ENCODE results near the gene THSD4. TPM values are rescaled to one million over a fixed set of nuclear protein-coding genes. Genes with fewer than 3 reads are reported as not detected.

The THSD4 gene
- total RNA-seq, 1 experiment from 2014 or later = 29.0 TPM

DNA sequence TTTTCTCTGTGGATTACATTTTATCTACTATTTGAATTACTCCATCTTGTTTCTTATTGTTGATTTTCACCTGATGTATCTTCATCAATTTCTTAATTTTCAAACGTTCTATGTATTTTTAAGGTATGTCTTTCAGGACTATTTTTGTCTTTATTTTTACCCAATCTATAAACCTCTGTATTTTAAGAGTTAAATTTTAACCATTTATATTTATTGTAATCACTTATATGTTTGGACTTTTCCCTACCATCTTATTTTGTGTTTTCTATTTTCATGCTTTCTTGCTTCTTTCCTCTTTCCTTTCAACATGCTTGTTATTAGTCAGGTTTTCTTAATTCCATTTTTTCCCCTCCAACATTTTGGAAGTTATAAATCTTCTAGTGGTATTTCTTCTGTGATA, 645.6 kb downstream of the THSD4 start:
- TF ChIP-seq EZH2phosphoT487 (IDR thresholded peaks at IDR 0.05; ENCODE audit: borderline replicate concordance, low read length) (no peak), EZH2 (IDR thresholded peaks at IDR 0.05; ENCODE audit: low read length, unreplicated experiment) (no peak)
- TF ChIP-seq, protein P1, sequence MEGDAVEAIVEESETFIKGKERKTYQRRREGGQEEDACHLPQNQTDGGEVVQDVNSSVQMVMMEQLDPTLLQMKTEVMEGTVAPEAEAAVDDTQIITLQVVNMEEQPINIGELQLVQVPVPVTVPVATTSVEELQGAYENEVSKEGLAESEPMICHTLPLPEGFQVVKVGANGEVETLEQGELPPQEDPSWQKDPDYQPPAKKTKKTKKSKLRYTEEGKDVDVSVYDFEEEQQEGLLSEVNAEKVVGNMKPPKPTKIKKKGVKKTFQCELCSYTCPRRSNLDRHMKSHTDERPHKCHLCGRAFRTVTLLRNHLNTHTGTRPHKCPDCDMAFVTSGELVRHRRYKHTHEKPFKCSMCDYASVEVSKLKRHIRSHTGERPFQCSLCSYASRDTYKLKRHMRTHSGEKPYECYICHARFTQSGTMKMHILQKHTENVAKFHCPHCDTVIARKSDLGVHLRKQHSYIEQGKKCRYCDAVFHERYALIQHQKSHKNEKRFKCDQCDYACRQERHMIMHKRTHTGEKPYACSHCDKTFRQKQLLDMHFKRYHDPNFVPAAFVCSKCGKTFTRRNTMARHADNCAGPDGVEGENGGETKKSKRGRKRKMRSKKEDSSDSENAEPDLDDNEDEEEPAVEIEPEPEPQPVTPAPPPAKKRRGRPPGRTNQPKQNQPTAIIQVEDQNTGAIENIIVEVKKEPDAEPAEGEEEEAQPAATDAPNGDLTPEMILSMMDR (conservative IDR thresholded peaks at IDR 0.05; ENCODE audit: low read depth, low read length) = no peak
- Histone ChIP-seq H3K79me2 (ENCODE audit: low read length) (no peaks in the 10 kb centered on the region), H3F3A (ENCODE audit: low read length, unreplicated experiment) (no peaks in the 10 kb centered on the region), H3K4me3 (ENCODE audit: low read length) (no peak overlapping the region), H3K36me3 (ENCODE audit: low read depth, low read length) (peaks cover 38% of the 10 kb centered on the region), H3K4me1 (ENCODE audit: insufficient read depth, low read length) (peaks cover 12% of the 10 kb centered on the region), H3K9ac (ENCODE audit: low read length) (no peak overlapping the region), H3K9me2 (replicated peaks; ENCODE audit: low read length) (no peaks in the 10 kb centered on the region), H2AFZ (ENCODE audit: low read length) (no peak overlapping the region), H4K20me1 (ENCODE audit: low read length) (no peaks in the 10 kb centered on the region), H3K27ac (ENCODE audit: low read length) (peak overlapping the region; percentile 76), H3K27me3 (ENCODE audit: low read length) (no peaks in the 10 kb centered on the region), H3K4me2 (ENCODE audit: low read length) (no peak overlapping the region), H3K9me3 (ENCODE audit: low read length) (peaks cover 10% of the 10 kb centered on the region)
- ATAC-seq (no peak), DNase-seq (no peak)
- intact Hi-C loops (cut with micrococcal nuclease) = loop anchor here (1.0 kb wide), 1 partner anchor 17 kb away; no protein-coding TSS in a partner anchor
- POLR2A ChIA-PET (ENCODE audit: unreplicated experiment) = interaction anchor here (0.6 kb wide), 1 partner anchor 12 kb away, joined by 4 read pairs; no protein-coding TSS in a partner anchor
- BruUV-seq (replicated peaks) = no TSS peak
- CTCF ChIA-PET = interaction anchor here (0.7 to 1.2 kb wide), 4 partner anchors 8 to 652 kb away, joined by 3 to 12 read pairs (median 4); no protein-coding TSS in a partner anchor

DNA sequence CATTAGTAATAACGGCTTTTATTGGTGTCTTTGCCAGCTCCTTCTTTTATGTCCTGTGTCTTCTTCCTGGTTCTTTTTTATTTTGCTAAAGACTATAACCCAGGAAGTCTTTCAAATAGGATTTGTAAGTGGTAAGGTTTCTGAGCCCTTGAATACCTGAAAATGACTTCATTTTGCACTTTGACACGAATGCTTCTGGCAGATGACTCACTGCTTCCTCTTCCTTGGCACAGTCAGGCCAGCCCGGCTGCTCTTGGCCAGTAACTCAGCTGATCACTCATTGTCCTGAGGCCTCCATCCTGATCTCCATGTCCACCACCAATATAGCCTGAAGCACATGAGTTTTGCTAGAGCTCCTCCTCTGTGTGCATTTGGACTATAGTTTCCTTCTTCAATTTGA, 646.4 kb downstream of the THSD4 start:
- intact Hi-C loops (cut with micrococcal nuclease) = loop anchor here (1.0 kb wide), 1 partner anchor 17 kb away; no protein-coding TSS in a partner anchor
- ATAC-seq (peak; percentile 96), DNase-seq (peak; percentile 95)
- TF ChIP-seq EZH2 (IDR thresholded peaks at IDR 0.05; ENCODE audit: low read length, unreplicated experiment) (no peak), EZH2phosphoT487 (IDR thresholded peaks at IDR 0.05; ENCODE audit: borderline replicate concordance, low read length) (no peak)
- TF ChIP-seq, protein P1 (conservative IDR thresholded peaks at IDR 0.05; ENCODE audit: low read depth, low read length) = no peak
- H3K9ac ChIP-seq (ENCODE audit: low read length) = no peak overlapping the region
- peak overlapping the region; percentile 76 for H3K27ac ChIP-seq (ENCODE audit: low read length)
- no TSS peak for BruUV-seq (replicated peaks)
- no peaks in the 10 kb centered on the region for H3K27me3 ChIP-seq (ENCODE audit: low read length)
- H3K79me2 ChIP-seq (ENCODE audit: low read length) = no peaks in the 10 kb centered on the region
- no peak overlapping the region for H3K4me3 ChIP-seq (ENCODE audit: low read length)
- H3K4me2 ChIP-seq (ENCODE audit: low read length) = peak overlapping the region; percentile 35
- peaks cover 10% of the 10 kb centered on the region for H3K9me3 ChIP-seq (ENCODE audit: low read length)
- H2AFZ ChIP-seq (ENCODE audit: low read length) = no peak overlapping the region
- no peaks in the 10 kb centered on the region for H3K9me2 ChIP-seq (replicated peaks; ENCODE audit: low read length)
- CTCF ChIA-PET = interaction anchor here (0.7 to 1.2 kb wide), 3 partner anchors 9 to 39 kb away, joined by 3 to 12 read pairs (median 4); no protein-coding TSS in a partner anchor
- POLR2A ChIA-PET (ENCODE audit: unreplicated experiment) = interaction anchor here (0.6 to 0.7 kb wide), 2 partner anchors 9 to 29 kb away, joined by 3 read pairs; no protein-coding TSS in a partner anchor
- H3F3A ChIP-seq (ENCODE audit: low read length, unreplicated experiment) = no peaks in the 10 kb centered on the region
- H3K36me3 ChIP-seq (ENCODE audit: low read depth, low read length) = peaks cover 42% of the 10 kb centered on the region
- peaks cover 12% of the 10 kb centered on the region for H3K4me1 ChIP-seq (ENCODE audit: insufficient read depth, low read length)
- no peaks in the 10 kb centered on the region for H4K20me1 ChIP-seq (ENCODE audit: low read length)

DNA sequence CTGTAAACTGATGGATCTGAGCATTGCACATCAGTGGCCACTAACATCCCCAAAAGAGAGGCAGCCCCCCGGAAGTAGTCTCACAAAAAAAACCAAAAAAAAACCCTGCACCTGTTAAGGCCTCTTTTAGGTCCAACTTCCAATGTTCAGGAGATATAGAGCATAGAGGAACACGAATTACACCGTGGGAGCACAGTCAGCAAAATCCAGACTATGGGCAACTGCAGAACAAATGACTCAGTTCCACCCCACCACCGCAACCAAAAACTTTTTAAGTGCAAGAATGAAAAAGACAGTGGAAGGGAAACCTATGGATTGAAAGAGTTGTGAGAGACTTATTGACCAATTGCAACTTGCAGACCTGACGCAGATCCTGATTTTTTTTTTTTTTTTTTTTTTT, 652.9 kb downstream of the THSD4 start:
- ATAC-seq = no peak

More for the DNA sequence above, 652.9 kb downstream of the THSD4 start:
- no TSS peak for BruUV-seq (replicated peaks)
- Histone ChIP-seq H4K20me1 (ENCODE audit: low read length) (no peaks in the 10 kb centered on the region), H3K27me3 (ENCODE audit: low read length) (no peaks in the 10 kb centered on the region), H3K9ac (ENCODE audit: low read length) (no peak overlapping the region), H3K36me3 (ENCODE audit: low read depth, low read length) (peaks cover 18% of the 10 kb centered on the region), H3F3A (ENCODE audit: low read length, unreplicated experiment) (no peaks in the 10 kb centered on the region), H3K4me1 (ENCODE audit: insufficient read depth, low read length) (no peaks in the 10 kb centered on the region), H2AFZ (ENCODE audit: low read length) (no peak overlapping the region), H3K9me3 (ENCODE audit: low read length) (no peaks in the 10 kb centered on the region), H3K9me2 (replicated peaks; ENCODE audit: low read length) (no peaks in the 10 kb centered on the region), H3K79me2 (ENCODE audit: low read length) (no peaks in the 10 kb centered on the region), H3K4me2 (ENCODE audit: low read length) (no peak overlapping the region), H3K4me3 (ENCODE audit: low read length) (no peak overlapping the region), H3K27ac (ENCODE audit: low read length) (no peak overlapping the region)
- TF ChIP-seq EZH2phosphoT487 (IDR thresholded peaks at IDR 0.05; ENCODE audit: borderline replicate concordance, low read length) (no peak), EZH2 (IDR thresholded peaks at IDR 0.05; ENCODE audit: low read length, unreplicated experiment) (no peak)
- TF ChIP-seq, protein P1 (conservative IDR thresholded peaks at IDR 0.05; ENCODE audit: low read depth, low read length) = no peak
- no peak for DNase-seq
- intact Hi-C loops (cut with micrococcal nuclease) = no loop called here
- POLR2A ChIA-PET (ENCODE audit: unreplicated experiment) = no interaction called here
- CTCF ChIA-PET = no interaction called here
